ENCODE data around the gene CDH4. TPM values are rescaled to one million over a fixed set of nuclear protein-coding genes. Genes with fewer than 3 reads are reported as not detected.

The CDH4 gene
- total and polyA plus RNA-seq, 9 of the 15 experiments (the other 6 are each of a cell fraction or from before 2014, with no cell fraction given): 0.04 TPM; not detected in 8

DNA sequence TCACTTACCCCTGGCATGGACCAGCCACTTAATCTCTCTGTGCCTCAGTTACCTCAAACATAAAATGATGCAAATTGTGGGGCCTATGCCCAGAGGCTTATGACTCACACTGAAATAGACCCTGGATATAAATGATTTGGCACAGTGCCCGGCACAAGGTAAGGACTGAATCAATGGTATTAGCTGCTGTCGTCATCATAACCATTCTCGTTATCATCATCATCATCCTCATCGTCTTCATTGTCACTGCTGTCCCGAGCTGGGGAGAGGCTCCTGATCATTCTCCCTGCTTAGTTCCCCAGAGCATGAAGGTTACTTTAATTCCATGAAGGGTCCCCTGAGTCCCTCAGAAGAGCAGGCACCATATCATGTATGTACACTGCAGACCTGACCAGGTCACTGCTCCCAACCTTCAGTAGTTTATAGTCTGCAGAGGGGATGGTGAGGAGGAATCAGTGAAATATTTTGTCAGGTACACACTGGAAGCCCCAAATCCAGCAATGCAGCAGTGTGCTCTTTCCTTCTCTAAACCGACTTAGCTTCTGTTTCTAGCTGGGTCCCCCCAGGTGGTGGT lies 664.3 kb downstream of the CDH4 start (continued):
- no peak for TF ChIP-seq GATAD2B (IDR thresholded peaks at IDR 0.05; ENCODE audit: borderline replicate concordance)
- no peak for TF ChIP-seq E2F5 (CRISPR knock-in tag; IDR thresholded peaks at IDR 0.05)
- no peak for TF ChIP-seq CUX1 (CRISPR knock-in tag; IDR thresholded peaks at IDR 0.05)
